K562 (cell line): ENCODE results near the gene WDR64. TPM values are rescaled to one million over a fixed set of nuclear protein-coding genes. Genes with fewer than 3 reads are reported as not detected.

Experiments
- ARID2 ChIP-seq: fragments of 450-650 bp; IDR thresholded peaks from 2 replicates; pipeline ENCODE4 v1.6.1; 2017; ENCODE audit warnings: antibody characterized with exemption, mild to moderate bottlenecking
- GTF2B ChIP-seq: IDR thresholded peaks from 2 replicates; pipeline ENCODE4 v1.6.1; 2011; ENCODE audit not compliant: insufficient read length; ENCODE audit errors: extremely low read depth
- HSF4 ChIP-seq: fragments of 250-450 bp; sonication (Bioruptor Pico); IDR thresholded peaks from 2 replicates; pipeline ENCODE4 v2.1.2; 2022; ENCODE audit warnings: mild to moderate bottlenecking, moderate library complexity, borderline replicate concordance
- ID3 ChIP-seq, 2 experiments: fragments of 250-450 bp in 1 of 2; fragments of 450-650 bp in 1 of 2; sonication (Bioruptor Pico) in 1 of 2; IDR thresholded peaks; 2 replicates each; pipeline versions ENCODE4 v1.6.1 to v1.8.0; 2016 to 2021; ENCODE audit warnings: mild to moderate bottlenecking in 2 of 2, moderate library complexity in 2 of 2, missing compliant biosample characterization in 1 of 2, missing genetic modification characterization in 1 of 2
- KDM4B ChIP-seq, 2 experiments: fragments of 450-650 bp in 1 of 2; sonication (generic) in 1 of 2; IDR thresholded peaks; 2 replicates each; pipeline ENCODE4 v1.6.1; 2016 to 2017; ENCODE audit warnings: borderline replicate concordance in 2 of 2, antibody characterized with exemption in 1 of 2, low read depth in 1 of 2, mild to moderate bottlenecking in 1 of 2
- KLF13 ChIP-seq: fragments of 450-650 bp; IDR thresholded peaks from 2 replicates; pipeline ENCODE4 v1.6.1; 2016; ENCODE audit warnings: missing genetic modification characterization, low read depth, mild to moderate bottlenecking, missing compliant biosample characterization, moderate library complexity, borderline replicate concordance
- PHF8 ChIP-seq: fragments of 200-600 bp; sonication (generic); IDR thresholded peaks from 2 replicates; pipeline ENCODE4 v1.6.1; 2012; ENCODE audit warnings: mixed run types, mild to moderate bottlenecking, inconsistent platforms, low read length, moderate library complexity, borderline replicate concordance
- POLR2A ChIP-seq: fragments of 450-650 bp; conservative IDR thresholded peaks from 2 replicates; pipeline ENCODE4 v1.6.1; 2016
- PTRF ChIP-seq: fragments of 450-650 bp; IDR thresholded peaks from 2 replicates; pipeline ENCODE4 v1.6.1; 2016; ENCODE audit warnings: mild to moderate bottlenecking, missing genetic modification characterization, missing compliant biosample characterization
- SMARCA4 ChIP-seq: fragments of 450-650 bp; IDR thresholded peaks from 2 replicates; pipeline ENCODE4 v1.6.1; 2016
- TEAD4 ChIP-seq, 2 experiments: sonication (generic) in 1 of 2; formaldehyde crosslinking in 1 of 2; IDR thresholded peaks; 2 replicates each; pipeline versions ENCODE4 v1.6.1 to v1.8.0; 2012 to 2022; ENCODE audit warnings: borderline replicate concordance in 1 of 2, inconsistent platforms in 1 of 2, low read length in 1 of 2, mild to moderate bottlenecking in 1 of 2, missing genetic modification reagents in 1 of 2
- ZBTB12 ChIP-seq: fragments of 250-450 bp; sonication (Bioruptor Pico); IDR thresholded peaks from 2 replicates; pipeline ENCODE4 v1.4.0; 2020
- ZBTB2 ChIP-seq: fragments of 450-650 bp; IDR thresholded peaks from 2 replicates; pipeline ENCODE4 v1.6.1; 2016; ENCODE audit warnings: antibody characterized with exemption
- ZBTB33 ChIP-seq: sonication (generic); formaldehyde crosslinking; IDR thresholded peaks from 2 replicates; pipeline ENCODE4 v1.8.1; 2023; ENCODE audit warnings: mild to moderate bottlenecking, missing genetic modification reagents
- ZNF232 ChIP-seq: sonication (generic); formaldehyde crosslinking; IDR thresholded peaks from 2 replicates; pipeline ENCODE4 v1.8.0; 2022; ENCODE audit warnings: mild to moderate bottlenecking, missing genetic modification reagents
- ZNF253 ChIP-seq: fragments of 250-450 bp; sonication (Bioruptor Pico); conservative IDR thresholded peaks from 2 replicates; pipeline ENCODE4 v1.6.1; 2021; ENCODE audit warnings: mild to moderate bottlenecking
- ZNF57 ChIP-seq: fragments of 450-650 bp; formaldehyde crosslinking; IDR thresholded peaks from 2 replicates; pipeline ENCODE4 v1.4.0; 2020; ENCODE audit warnings: mild to moderate bottlenecking, moderate library complexity
- ZNF778 ChIP-seq: fragments of 450-650 bp; formaldehyde crosslinking; IDR thresholded peaks from 2 replicates; pipeline ENCODE4 v1.4.0; 2020; ENCODE audit warnings: mild to moderate bottlenecking, moderate library complexity
- polyA plus RNA-seq, 8 experiments: library from polyadenylated mRNA; depleted of rRNA in 4 of 8; stranded (reverse) in 5 of 8; unstranded in 3 of 8; fragments of >200 nt; fragmentation: Nextera tagmentation in 2 of 8; fragmentation: Illumina TruSeq in 1 of 8; extraction: Ambion mirVana in 2 of 8; extraction: Trizol in 1 of 8; gene quantifications; 2 replicates each; pipeline versions ENCODE4 v1.2.1 to v1.2.3, GENCODE V29; 2011 to 2014; ENCODE audit warnings: inconsistent platforms in 1 of 8, missing spikeins in 1 of 8
- total RNA-seq, 7 experiments: library from RNA; depleted of rRNA in 6 of 7; stranded (reverse); fragments of >200 nt in 6 of 7; fragmentation: Illumina TruSeq in 2 of 7; extraction: Trizol in 2 of 7; gene quantifications; 2 replicates each; pipeline versions ENCODE4 v1.2.1 to v1.2.3, GENCODE V29; 2011 to 2021; ENCODE audit warnings: low replicate concordance in 1 of 7

The WDR64 gene
- total and polyA plus RNA-seq, 9 of the 15 experiments (the other 6 are each of a cell fraction or from before 2014, with no cell fraction given): 0.06 to 0.29 (median 0.19) TPM; not detected in 5

GRCh38 chr1:241696815-241697639, 44.9 kb downstream of the WDR64 start (continued):
- TF ChIP-seq ZBTB12 (CRISPR knock-in tag) (peak; percentile 82), PTRF (tag) (peak; percentile 98), ZBTB2 (peak; percentile 28; the same call in 1 of the 2 replicates), ZBTB33 (CRISPR knock-in tag) (no peak), HSF4 (CRISPR knock-in tag) (peak; percentile 96), ID3 (CRISPR knock-in tag; IDR thresholded peaks at IDR 0.05) (peak; percentile 82), ID3 (tag; IDR thresholded peaks at IDR 0.05) (peak; percentile 100), ARID2 (peak; percentile 40; the same call in 1 of the 2 replicates), ZNF778 (CRISPR knock-in tag) (no peak), ZNF57 (no peak), SMARCA4 (no peak; the same call in 1 of the 2 replicates), POLR2A (no peak), KDM4B (IDR thresholded peaks at IDR 0.05; ENCODE audit: borderline replicate concordance in 2 of 2, low read depth in 1 of 2) (no peak), KLF13 (tag) (peak; percentile 93), ZNF253 (CRISPR knock-in tag) (0 out of 2 replicates have a peak, but pooled peaks have one; percentile 12), ZNF232 (CRISPR knock-in tag) (no peak), GTF2B (no peak), PHF8 (no peak), TEAD4 (IDR thresholded peaks at IDR 0.05; ENCODE audit: low read length) (no peak; the same call in 1 of the 2 replicates), TEAD4 (CRISPR knock-in tag; IDR thresholded peaks at IDR 0.05; ENCODE audit: borderline replicate concordance) (no peak)
